Adipose tissue (tissue), 3 donors: Measurements from ENCODE around the gene NPAS3. TPM values are rescaled to one million over a fixed set of nuclear protein-coding genes. Genes with fewer than 3 reads are reported as not detected.

ENCODE experiments used
- H3K27ac ChIP-seq: one replicate; pipeline ENCODE4 v1.5.1; 2013; ENCODE audit warnings: low read depth, low read length
- WGBS, 3 donors: extraction: QIAGEN DNeasy Blood & Tissue Kit; methylation state at CpG; one replicate each; pipeline ENCODE4 v1.1.7; 2013; 5-methylcytosine and 5-hydroxymethylcytosine counted together
- polyA plus RNA-seq, 3 donors: library from polyadenylated mRNA; stranded (reverse); fragments of 200-250 nt; gene quantifications; one replicate each; pipeline ENCODE4 v1.2.3, GENCODE V29; 2013
- donor health status: healthy with polysubstance abuse.
- donor health status: Bipolar disorder and iron deficiency.
- donor health status: healthy.

Gene NPAS3
- polyA plus RNA-seq, 3 donors = 0.26 to 2.8 (median 0.51) TPM

DNA sequence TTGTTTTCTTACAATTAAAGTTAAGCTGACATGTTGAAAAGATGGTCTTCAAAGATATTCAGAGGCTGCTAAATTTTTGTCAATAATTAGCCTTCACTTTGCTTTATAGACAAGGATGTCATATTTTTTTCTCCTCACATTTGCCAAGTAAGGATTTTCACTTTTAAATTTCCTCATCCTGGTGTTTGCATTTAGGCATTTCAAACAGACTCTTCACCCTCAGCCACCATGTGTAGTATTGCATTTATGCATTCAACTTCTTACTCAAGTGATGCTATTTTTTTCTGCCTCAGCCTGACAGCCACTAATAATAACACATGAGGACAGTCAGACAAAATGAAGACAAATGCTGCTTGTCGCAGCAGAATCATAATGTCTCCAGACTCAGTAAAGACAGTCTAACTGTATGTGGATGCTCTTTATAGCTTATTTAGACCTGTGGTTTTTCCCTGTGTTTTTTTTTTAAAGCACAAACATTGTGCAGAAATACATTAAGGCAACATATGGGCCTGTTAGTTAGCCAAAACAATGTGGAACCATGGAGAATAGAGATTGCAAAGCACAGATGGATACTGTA, 481.5 kb downstream of the NPAS3 start:
- H3K27ac ChIP-seq = no peak overlapping the region
- WGBS, 3 donors = 91 to 97% (median 93%) methylated on average over 1 of the region's 1 CpG

- no peak overlapping the region for H3K27ac ChIP-seq
- WGBS, 3 donors = 65 to 89% (median 81%) methylated on average over 7 of the region's 7 CpGs
Observed at GRCh38 chr14:33430414-33431035, 491.8 kb downstream of the NPAS3 start.

DNA sequence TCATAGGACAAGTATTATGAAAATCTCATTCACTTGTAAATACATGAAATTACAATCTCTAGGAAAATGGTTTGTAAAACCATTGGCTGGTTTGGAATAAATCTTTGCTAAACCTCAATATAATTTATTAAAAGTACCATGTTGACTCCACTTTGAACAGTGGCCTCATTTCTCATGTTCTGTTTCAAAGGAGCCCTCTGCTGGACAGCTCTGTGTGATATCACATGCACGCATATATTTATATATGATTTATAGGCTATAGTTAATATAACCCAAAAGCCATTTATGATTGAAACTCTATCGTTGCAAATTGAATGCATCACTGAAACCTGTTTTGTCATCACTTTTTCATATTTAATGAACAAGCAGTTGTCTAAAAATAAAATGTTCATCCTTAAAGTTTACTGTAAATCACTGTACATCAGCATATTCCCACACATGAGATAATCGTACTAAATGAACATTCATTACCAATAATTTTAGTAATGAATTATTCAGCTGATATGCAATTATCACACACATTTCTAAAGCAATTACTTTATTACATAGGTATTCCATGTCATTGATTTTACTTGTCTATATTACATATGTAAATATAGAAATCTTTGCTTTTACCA, 493.8 kb downstream of the NPAS3 start:
- 37 to 43% (median 42%) methylated on average over 3 of the region's 3 CpGs for WGBS, 3 donors
- no peak overlapping the region for H3K27ac ChIP-seq

DNA sequence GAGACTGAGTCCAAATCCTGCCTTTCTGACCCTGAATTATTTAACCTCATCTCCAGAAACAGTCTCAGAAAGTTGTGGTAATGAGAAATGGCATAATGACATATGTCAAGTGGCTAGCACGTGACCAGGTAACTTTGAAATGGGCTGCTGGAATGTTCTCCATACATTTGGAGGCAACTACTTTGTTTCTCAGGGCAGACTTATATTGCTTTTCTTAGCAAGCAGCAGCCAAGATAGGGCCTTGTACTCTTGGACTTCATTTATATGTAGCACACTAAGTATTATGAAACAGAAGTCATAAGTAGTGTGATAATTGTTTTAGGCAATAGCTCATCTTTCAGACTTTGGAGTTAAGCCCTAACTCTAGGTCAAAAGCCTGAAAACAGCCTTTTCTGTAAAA, 494.7 kb downstream of the NPAS3 start:
- no peak overlapping the region for H3K27ac ChIP-seq
- WGBS, 3 donors = 94 to 97% (median 94%) methylated on average over 1 of the region's 1 CpG

GRCh38 chr14:33435911-33436689, 497.4 kb downstream of the NPAS3 start:
- WGBS, 3 donors = 70 to 90% (median 76%) methylated on average over 8 of the region's 8 CpGs
- no peak overlapping the region for H3K27ac ChIP-seq

DNA sequence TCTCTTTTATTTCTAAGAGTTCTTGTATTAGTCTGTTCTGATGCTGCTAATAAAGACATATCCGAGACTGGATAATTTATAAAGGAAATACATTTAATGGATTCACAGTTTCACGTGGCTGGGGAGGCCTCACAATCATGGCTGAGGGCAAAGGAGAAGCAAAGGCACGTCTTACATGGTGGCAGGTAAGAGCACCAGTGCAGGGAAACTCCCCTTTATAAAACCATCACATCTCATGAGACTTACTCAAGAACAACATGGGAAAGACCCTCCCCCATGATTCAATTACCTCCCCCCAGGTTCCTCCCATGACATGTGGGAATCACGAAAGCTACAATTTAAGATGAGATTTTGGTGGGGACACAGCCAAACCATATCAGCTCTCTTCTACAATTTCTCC, 503.0 kb downstream of the NPAS3 start:
- WGBS, 3 donors = 91 to 95% (median 94%) methylated on average over 4 of the region's 4 CpGs

GRCh38 chr14:33444136-33444535, 505.5 kb downstream of the NPAS3 start:
- 61 to 73% (median 69%) methylated on average over 3 of the region's 3 CpGs for WGBS, 3 donors
- no peak overlapping the region for H3K27ac ChIP-seq

More for the DNA sequence above, 503.0 kb downstream of the NPAS3 start:
- H3K27ac ChIP-seq = no peak overlapping the region

- WGBS, 3 donors = 56 to 66% (median 60%) methylated on average over 2 of the region's 2 CpGs
- no peak overlapping the region for H3K27ac ChIP-seq
Observed at GRCh38 chr14:33449268-33449667, 510.6 kb downstream of the NPAS3 start.

GRCh38 chr14:33449703-33450395, 511.2 kb downstream of the NPAS3 start:
- no peak overlapping the region for H3K27ac ChIP-seq
- WGBS, 3 donors = 90 to 94% (median 90%) methylated on average over 11 of the region's 11 CpGs

DNA sequence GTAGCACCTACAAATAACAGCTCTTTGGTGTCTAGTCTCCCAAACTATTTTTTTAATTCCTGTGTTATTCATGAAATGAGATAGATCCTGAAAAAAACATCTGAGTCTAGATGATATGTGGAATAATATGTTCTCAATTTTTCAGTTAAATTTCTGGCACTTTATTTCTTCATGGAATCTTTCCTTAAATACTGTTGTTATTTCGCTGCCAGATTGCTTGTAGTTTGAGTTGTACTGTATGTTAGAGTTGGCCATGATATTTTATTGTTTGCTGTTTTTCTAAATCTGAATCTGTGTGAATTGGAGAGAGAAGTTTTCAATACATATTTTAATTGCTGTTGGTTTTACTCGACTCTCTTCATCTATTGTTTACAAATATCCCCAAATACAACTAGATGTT, 511.7 kb downstream of the NPAS3 start:
- WGBS, 3 donors = 80 to 89% (median 88%) methylated on average over 2 of the region's 2 CpGs
- no peak overlapping the region for H3K27ac ChIP-seq

DNA sequence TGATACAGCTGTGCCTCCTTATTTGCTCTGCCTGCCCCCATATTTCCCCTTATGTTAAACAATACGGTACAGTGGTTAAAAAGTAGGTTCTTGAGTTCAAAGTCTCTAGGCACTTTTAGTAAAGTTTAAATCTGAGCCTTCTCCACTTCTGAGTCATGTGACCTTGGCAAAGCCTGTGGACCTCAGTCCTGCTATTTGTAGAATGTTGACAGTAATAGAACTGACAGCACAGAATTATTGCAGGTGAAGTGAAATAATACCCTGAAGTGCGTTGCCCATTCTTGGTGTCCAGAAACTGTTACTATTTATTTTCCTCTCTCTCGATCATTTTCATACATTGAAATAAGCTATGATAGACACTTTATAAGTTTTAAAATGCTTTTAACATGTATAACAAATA, 512.5 kb downstream of the NPAS3 start:
- no peak overlapping the region for H3K27ac ChIP-seq
- WGBS, 3 donors = 45 to 90% (median 86%) methylated on average over 3 of the region's 3 CpGs

DNA sequence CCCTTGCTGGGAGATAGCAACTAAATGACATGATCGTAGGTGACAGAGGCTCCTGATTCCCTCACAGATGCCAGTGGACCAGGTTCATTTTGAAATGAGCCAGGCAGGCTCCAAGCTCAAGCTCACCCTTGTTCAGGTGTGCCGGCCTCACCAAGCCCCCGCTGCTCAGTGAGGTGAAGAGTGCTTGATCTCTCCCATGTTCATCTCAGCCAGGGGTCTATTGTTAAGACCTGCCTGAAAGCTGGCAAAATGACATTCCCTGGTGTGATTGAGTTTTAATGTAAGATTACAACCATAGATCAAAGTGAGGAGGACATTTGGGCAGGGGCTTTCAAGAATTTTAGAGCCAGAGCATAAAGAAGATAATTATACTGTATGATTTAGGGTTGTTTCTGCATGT, 514.3 kb downstream of the NPAS3 start:
- no peak overlapping the region for H3K27ac ChIP-seq
- 97 to 99% (median 98%) methylated on average over 3 of the region's 3 CpGs for WGBS, 3 donors

DNA sequence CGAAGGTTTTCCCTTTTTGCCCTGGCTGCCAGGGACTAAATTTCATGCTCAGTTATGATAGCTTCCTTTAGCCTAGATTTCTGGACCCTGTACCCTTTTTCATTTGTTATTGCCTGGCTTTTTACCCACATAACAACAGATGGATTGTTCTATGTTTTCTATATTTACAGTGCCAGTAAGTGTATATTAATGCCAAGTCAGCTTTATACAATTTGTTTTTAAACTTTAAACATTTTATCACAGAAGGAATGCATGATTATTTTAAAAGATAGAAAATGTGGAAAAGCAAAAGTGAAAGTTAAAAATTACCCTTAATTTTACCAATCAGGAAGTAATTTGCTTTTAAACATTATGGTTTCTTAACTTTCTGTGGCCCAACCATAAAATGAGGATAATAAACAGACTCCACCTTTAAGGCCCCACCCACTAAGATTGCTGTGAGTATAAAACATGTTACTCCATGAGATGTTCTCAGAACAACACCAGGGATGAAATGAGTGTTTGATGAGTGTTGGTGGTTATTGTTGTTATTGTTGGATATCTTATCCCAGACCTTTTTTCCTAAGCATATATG, 515.4 kb downstream of the NPAS3 start:
- no peak overlapping the region for H3K27ac ChIP-seq
- 8 to 67% (median 10%) methylated on average over 1 of the region's 1 CpG for WGBS, 3 donors

DNA sequence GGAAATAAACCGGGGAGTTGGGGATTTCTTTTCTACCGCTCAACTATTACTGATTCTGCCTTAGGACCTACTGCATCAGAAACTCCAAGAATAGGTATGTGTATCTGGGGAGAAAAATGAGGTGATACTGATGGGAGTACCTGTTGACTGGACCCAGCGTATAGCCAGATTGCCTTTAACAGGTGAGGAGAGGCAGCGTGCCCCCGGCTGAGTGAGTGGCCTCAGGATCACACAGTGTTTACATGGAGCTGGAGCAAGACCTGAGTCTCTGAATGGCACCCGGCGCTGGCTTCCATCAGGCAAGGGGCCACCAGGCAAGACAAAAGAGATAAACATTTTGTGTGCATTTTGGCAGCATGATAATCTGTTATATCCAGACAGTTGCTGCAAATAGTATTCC, 516.0 kb downstream of the NPAS3 start:
- WGBS, 3 donors = 72 to 84% (median 82%) methylated on average over 7 of the region's 7 CpGs

GRCh38 chr14:33455654-33456345, 517.1 kb downstream of the NPAS3 start:
- WGBS, 3 donors = 80 to 82% (median 81%) methylated on average over 5 of the region's 5 CpGs
- no peak overlapping the region for H3K27ac ChIP-seq

More for the DNA sequence above, 516.0 kb downstream of the NPAS3 start:
- H3K27ac ChIP-seq = no peak overlapping the region

DNA sequence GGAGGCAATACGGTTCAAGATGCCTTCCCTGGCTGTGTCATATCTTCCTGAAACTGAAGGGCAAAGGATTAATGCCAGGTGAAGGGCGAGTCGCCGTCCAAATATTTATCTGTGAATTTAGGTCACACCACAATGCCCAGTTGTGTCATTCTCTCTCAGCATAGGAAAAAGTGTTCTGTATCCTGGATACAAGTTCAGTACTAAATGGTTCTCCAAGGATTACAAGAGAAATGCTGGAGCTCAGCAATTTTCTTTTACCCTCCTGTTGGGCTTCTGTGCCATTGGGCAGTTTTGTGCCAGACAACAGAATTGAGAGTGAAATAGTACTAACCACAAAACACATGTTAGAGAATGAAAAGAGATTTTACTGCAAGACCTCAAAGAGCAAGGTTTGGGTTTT, 518.3 kb downstream of the NPAS3 start:
- no peak overlapping the region for H3K27ac ChIP-seq
- WGBS, 3 donors = 68 to 90% (median 86%) methylated on average over 4 of the region's 4 CpGs

- WGBS, 3 donors = 86 to 89% (median 88%) methylated on average over 7 of the region's 7 CpGs
Observed at GRCh38 chr14:33457617-33458016, 518.9 kb downstream of the NPAS3 start.

GRCh38 chr14:33460164-33460563, 521.5 kb downstream of the NPAS3 start:
- no peak overlapping the region for H3K27ac ChIP-seq
- 55 to 75% (median 58%) methylated on average over 1 of the region's 1 CpG for WGBS, 3 donors

More at GRCh38 chr14:33457617-33458016, 518.9 kb downstream of the NPAS3 start:
- no peak overlapping the region for H3K27ac ChIP-seq
